ENCODE results near the gene HINT2. TPM values are rescaled to one million over a fixed set of nuclear protein-coding genes. Genes with fewer than 3 reads are reported as not detected.

HINT2 gene
- total RNA-seq, 2 donors from 2014 or later, result 31.3 to 35.0 TPM

DNA sequence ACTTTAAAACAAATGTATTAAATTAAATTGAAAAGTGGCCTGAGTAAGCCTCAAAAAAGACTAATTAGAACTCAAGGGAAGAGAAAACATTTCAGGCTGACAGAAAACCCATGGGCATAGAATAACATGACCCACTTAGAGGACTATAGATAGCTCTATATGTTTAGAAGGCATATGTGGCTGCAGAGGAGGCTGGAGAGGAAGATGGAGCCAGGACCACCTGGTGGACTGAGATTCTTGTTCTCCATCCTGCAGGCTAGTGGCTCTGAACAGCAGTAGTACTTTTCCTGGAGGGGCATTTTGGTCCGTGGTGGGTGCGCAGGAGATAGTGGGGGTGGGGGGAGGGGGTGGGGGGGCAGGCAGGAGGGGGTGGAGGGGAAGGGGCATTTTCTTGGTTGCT, 33.8 kb downstream of the HINT2 start:
- H3K36me3 ChIP-seq, result no peaks in the 10 kb centered on the region
- no peak overlapping the region for H3K4me3 ChIP-seq
- H3K27ac ChIP-seq, result no peak overlapping the region
- no peaks in the 10 kb centered on the region for H3K4me1 ChIP-seq
- no peaks in the 10 kb centered on the region for H3K27me3 ChIP-seq
- no peak for DNase-seq (ENCODE audit: low spot score)
- TF ChIP-seq, protein P1, sequence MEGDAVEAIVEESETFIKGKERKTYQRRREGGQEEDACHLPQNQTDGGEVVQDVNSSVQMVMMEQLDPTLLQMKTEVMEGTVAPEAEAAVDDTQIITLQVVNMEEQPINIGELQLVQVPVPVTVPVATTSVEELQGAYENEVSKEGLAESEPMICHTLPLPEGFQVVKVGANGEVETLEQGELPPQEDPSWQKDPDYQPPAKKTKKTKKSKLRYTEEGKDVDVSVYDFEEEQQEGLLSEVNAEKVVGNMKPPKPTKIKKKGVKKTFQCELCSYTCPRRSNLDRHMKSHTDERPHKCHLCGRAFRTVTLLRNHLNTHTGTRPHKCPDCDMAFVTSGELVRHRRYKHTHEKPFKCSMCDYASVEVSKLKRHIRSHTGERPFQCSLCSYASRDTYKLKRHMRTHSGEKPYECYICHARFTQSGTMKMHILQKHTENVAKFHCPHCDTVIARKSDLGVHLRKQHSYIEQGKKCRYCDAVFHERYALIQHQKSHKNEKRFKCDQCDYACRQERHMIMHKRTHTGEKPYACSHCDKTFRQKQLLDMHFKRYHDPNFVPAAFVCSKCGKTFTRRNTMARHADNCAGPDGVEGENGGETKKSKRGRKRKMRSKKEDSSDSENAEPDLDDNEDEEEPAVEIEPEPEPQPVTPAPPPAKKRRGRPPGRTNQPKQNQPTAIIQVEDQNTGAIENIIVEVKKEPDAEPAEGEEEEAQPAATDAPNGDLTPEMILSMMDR (IDR thresholded peaks at IDR 0.05), result no peak
- no peaks in the 10 kb centered on the region for H3K9me3 ChIP-seq

DNA sequence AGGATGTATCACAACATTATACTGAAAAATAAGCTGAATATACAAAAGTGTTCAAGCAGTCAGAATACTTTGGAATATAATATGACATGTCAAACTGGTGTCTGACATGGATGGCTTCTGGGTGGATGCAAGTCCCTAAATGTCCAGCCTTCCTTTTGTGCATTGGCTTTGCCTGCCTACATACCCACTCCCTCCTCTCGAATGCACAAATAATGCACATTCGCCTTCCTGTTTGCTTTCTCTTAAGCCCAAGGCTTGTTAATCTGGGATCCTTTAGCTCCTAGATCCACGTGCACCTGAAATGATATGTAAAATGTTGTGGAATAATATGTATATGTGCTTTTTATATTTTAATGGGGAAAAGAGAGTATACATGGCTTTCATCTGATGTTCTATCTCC, 36.3 kb downstream of the HINT2 start:
- H3K4me3 ChIP-seq, result no peak overlapping the region
- TF ChIP-seq, protein P1 (IDR thresholded peaks at IDR 0.05), result no peak
- H3K27me3 ChIP-seq, result no peaks in the 10 kb centered on the region
- H3K9me3 ChIP-seq, result no peaks in the 10 kb centered on the region
- peaks cover 0 to 9% of the 10 kb centered on the region in 2 donors for H3K4me1 ChIP-seq
- no peak for DNase-seq (ENCODE audit: low spot score)
- no peaks in the 10 kb centered on the region for H3K36me3 ChIP-seq
- H3K27ac ChIP-seq, result no peak overlapping the region

DNA sequence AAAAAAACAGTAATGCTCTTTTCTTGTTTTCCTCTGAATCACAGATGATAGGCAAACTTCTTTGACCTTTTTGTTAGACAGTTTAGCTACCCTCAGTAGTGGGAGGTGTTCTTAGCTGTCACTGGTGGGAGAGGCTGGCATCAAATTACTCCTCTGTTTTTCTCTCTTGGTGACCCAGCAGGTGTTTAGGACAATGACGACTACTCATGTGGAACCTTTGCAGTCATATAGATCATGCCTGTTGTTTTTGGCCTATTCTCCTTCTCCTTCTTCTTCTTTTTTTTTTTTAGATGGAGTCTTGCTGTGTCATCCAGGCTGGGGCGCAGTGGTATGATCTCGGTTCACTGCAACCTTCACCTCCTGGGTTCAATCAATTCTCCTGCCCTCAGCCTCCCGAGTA, 38.8 kb downstream of the HINT2 start:
- no peak for DNase-seq (ENCODE audit: low spot score)
- Histone ChIP-seq H3K4me3 (no peak overlapping the region), H3K9me3 (no peaks in the 10 kb centered on the region), H3K27me3 (no peaks in the 10 kb centered on the region), H3K4me1 (peaks cover 0 to 23% of the 10 kb centered on the region in 2 donors), H3K27ac (no peak overlapping the region), H3K36me3 (no peaks in the 10 kb centered on the region)
- TF ChIP-seq, protein P1 (IDR thresholded peaks at IDR 0.05), result no peak

DNA sequence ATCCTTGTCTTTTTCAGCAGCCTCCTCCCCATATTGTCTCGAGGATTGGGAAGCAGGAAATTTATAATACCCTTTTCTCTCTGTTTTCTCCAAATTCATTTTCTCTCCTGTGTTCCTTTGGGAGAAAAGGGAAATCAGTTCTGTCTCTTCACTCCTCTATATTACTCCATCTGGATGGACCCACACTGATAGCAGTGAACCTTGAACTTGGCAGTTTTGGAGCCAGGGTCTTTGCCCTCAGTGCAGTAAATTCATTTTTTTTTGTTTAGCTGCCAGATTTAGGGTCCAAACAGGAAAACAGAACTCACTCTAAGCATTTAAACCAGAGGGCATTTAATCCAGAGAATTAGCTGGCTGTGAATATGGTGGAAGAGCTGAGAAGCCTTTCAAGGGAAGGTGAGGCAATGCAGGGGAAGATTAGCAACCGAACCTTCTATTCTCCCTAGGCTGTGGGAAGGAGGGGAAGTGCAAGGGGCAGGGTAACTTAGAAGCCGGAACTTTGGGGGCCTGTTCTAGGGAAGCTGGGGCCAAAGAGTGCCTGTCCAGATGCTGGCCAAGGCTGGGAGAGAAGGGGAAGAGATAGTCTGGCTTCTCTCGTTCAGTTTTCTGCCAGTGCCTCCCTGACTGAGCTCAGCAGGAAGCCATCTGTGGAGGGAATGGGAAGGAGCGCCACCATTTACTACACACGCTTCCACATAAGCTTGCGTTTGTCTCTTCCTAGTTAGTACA, 39.8 kb downstream of the HINT2 start:
- no peak for DNase-seq (ENCODE audit: low spot score)
- Histone ChIP-seq H3K36me3 (no peaks in the 10 kb centered on the region), H3K27me3 (no peaks in the 10 kb centered on the region), H3K27ac (no peak overlapping the region), H3K4me3 (no peak overlapping the region), H3K9me3 (no peaks in the 10 kb centered on the region), H3K4me1 (peaks cover 0 to 31% of the 10 kb centered on the region in 2 donors)
- TF ChIP-seq, protein P1 (IDR thresholded peaks at IDR 0.05), result no peak

DNA sequence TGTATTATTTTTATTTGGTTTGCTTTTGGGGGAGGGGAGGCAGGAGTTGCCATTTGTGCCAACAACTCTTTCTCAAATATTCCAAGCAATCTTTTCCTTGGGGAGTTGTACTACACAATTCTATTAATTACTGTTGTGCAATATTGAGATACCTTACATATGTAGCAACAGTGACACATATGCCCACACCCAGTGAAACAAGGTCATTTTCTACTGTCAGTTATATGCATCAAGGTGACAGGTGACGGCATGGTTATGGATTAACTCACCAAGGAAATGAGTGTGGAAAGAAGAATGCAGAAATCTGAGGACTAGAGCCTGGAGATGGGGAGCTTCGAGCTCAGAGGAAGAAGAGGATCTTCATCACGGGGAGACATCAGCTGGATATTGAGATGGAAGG, 42.9 kb downstream of the HINT2 start:
- H3K36me3 ChIP-seq, result no peaks in the 10 kb centered on the region
- no peaks in the 10 kb centered on the region for H3K9me3 ChIP-seq
- H3K4me3 ChIP-seq, result no peak overlapping the region
- H3K4me1 ChIP-seq, result peaks cover 0 to 31% of the 10 kb centered on the region in 2 donors
- H3K27ac ChIP-seq, result peak overlapping the region; percentile 69 to 75
- no peak for DNase-seq (ENCODE audit: low spot score)
- TF ChIP-seq, protein P1 (IDR thresholded peaks at IDR 0.05), result no peak
- no peaks in the 10 kb centered on the region for H3K27me3 ChIP-seq

DNA sequence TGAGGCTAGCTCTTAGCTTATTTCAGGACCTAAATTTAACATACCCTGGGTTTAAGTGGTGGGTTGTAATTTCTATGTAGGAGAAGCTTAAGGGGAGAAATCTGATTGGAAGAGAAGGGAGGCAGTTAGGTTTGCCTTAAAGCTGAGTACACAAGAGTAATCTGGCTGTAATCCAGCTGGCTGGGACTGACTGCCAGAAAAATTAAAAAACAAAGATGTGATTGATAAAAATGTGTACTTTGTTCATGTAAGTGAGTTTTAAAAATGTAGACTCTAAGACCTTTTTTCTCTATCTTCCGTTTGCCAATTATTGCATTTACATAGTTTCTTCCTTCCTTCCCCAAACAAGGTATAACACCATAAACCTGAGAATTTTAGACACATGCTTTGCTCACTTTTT, 43.3 kb downstream of the HINT2 start:
- H3K4me1 ChIP-seq, result peaks cover 0 to 31% of the 10 kb centered on the region in 2 donors
- H3K27ac ChIP-seq, result peak overlapping the region; percentile 69 to 75
- TF ChIP-seq, protein P1 (IDR thresholded peaks at IDR 0.05), result no peak
- no peaks in the 10 kb centered on the region for H3K9me3 ChIP-seq
- DNase-seq (ENCODE audit: low spot score), result no peak
- H3K4me3 ChIP-seq, result no peak overlapping the region
- no peaks in the 10 kb centered on the region for H3K36me3 ChIP-seq
- H3K27me3 ChIP-seq, result no peaks in the 10 kb centered on the region
